GM23338 (cell line): ENCODE results near the gene PLEKHG5. TPM values are rescaled to one million over a fixed set of nuclear protein-coding genes. Genes with fewer than 3 reads are reported as not detected.

Source experiments
- ATAC-seq: fragments of 200-7000 bp; cut with Tn5 transposase; 3 replicates; pipeline ENCODE4 v1.9.1; 2020
- DNase-seq: peaks from one replicate; pipeline ENCODE4 v3.0.0-alpha.2; 2015; ENCODE audit warnings: low spot score
- H2AFZ ChIP-seq: fragments of 200-600 bp; sonication (generic); 2 replicates; pipeline ENCODE4 v1.8.0; 2016; ENCODE audit warnings: antibody characterized with exemption, mild to moderate bottlenecking, moderate library complexity
- H3F3A ChIP-seq: fragments of 200-600 bp; sonication (generic); replicated peaks from 2 replicates; pipeline ENCODE4 v1.8.0; 2017; ENCODE audit warnings: antibody characterized with exemption, mixed run types, low read depth
- H3K27ac ChIP-seq: fragments of 200-600 bp; sonication (generic); 2 replicates; pipeline ENCODE4 v1.6.1; 2016; ENCODE audit warnings: low read depth
- H3K27me3 ChIP-seq: fragments of 200-600 bp; sonication (generic); 2 replicates; pipeline ENCODE4 v1.8.0; 2016; ENCODE audit warnings: mild to moderate bottlenecking, mixed run types, moderate library complexity; ENCODE audit not compliant: insufficient read depth
- H3K36me3 ChIP-seq: fragments of 200-600 bp; sonication (generic); 2 replicates; pipeline ENCODE4 v1.8.0; 2016; ENCODE audit warnings: mild to moderate bottlenecking; ENCODE audit not compliant: insufficient read depth
- H3K4me1 ChIP-seq: fragments of 200-600 bp; sonication (generic); 2 replicates; pipeline ENCODE4 v1.8.0; 2016; ENCODE audit warnings: mild to moderate bottlenecking, moderate library complexity; ENCODE audit not compliant: insufficient read depth
- H3K4me2 ChIP-seq: fragments of 200-600 bp; sonication (generic); 2 replicates; pipeline ENCODE4 v1.7.1; 2017; ENCODE audit warnings: mixed run types
- H3K4me3 ChIP-seq: fragments of 200-600 bp; sonication (generic); 2 replicates; pipeline ENCODE4 v1.6.1; 2016; ENCODE audit warnings: mixed run types
- H3K79me2 ChIP-seq: fragments of 200-600 bp; sonication (generic); replicated peaks from 2 replicates; pipeline ENCODE4 v1.8.0; 2017; ENCODE audit warnings: mild to moderate bottlenecking; ENCODE audit not compliant: insufficient read depth
- H3K9me2 ChIP-seq: fragments of 200-600 bp; sonication (generic); 2 replicates; pipeline ENCODE4 v1.8.0; 2017; ENCODE audit not compliant: insufficient read depth
- H4K20me1 ChIP-seq: fragments of 200-600 bp; sonication (generic); replicated peaks from 2 replicates; pipeline ENCODE4 v1.8.0; 2017; ENCODE audit warnings: mild to moderate bottlenecking; ENCODE audit not compliant: insufficient read depth
- H3K27ac Mint-ChIP-seq: 2 replicates; pipeline ENCODE4 v1.8.0; 2020; ENCODE audit warnings: inconsistent platforms, mild to moderate bottlenecking, moderate library complexity, mixed read lengths
- H3K27me3 Mint-ChIP-seq: 3 replicates; pipeline ENCODE4 v1.8.0; 2022; ENCODE audit warnings: low read depth, mild to moderate bottlenecking, moderate library complexity, mixed read lengths, inconsistent platforms; ENCODE audit not compliant: insufficient read depth, poor library complexity
- H3K36me3 Mint-ChIP-seq: 3 replicates; pipeline ENCODE4 v1.8.0; 2021; ENCODE audit warnings: low read depth, mild to moderate bottlenecking, inconsistent platforms, moderate library complexity, mixed read lengths
- H3K4me1 Mint-ChIP-seq: 3 replicates; pipeline ENCODE4 v1.8.0; 2020; ENCODE audit warnings: mild to moderate bottlenecking, inconsistent platforms, mixed read lengths
- H3K4me3 Mint-ChIP-seq: 3 replicates; pipeline ENCODE4 v1.8.0; 2021; ENCODE audit warnings: moderate library complexity, mild to moderate bottlenecking, inconsistent platforms, mixed read lengths
- H3K9me3 Mint-ChIP-seq: 3 replicates; pipeline ENCODE4 v1.8.0; 2020; ENCODE audit warnings: moderate library complexity, mild to moderate bottlenecking, inconsistent platforms, mixed read lengths
- CREB1 ChIP-seq: fragments of 250-450 bp; sonication (Bioruptor Pico); IDR thresholded peaks from 2 replicates; pipeline ENCODE4 v1.5.0; 2020; ENCODE audit warnings: low read depth, mild to moderate bottlenecking, moderate library complexity
- ETS1 ChIP-seq: IDR thresholded peaks from 2 replicates; pipeline ENCODE4 v1.6.1; 2016; ENCODE audit warnings: antibody characterized with exemption
- EZH2 ChIP-seq: fragments of 200-600 bp; sonication (generic); IDR thresholded peaks from one replicate; pipeline ENCODE4 v1.8.0; 2017; ENCODE audit warnings: antibody characterized with exemption, mild to moderate bottlenecking, low read depth; ENCODE audit not compliant: unreplicated experiment
- EZH2phosphoT487 ChIP-seq: fragments of 200-600 bp; sonication (generic); IDR thresholded peaks from one replicate; pipeline ENCODE4 v1.8.1; 2018; ENCODE audit warnings: antibody characterized with exemption; ENCODE audit not compliant: unreplicated experiment
- JUNB ChIP-seq: IDR thresholded peaks from one replicate; pipeline ENCODE4 v1.6.1; 2016; ENCODE audit warnings: antibody characterized with exemption; ENCODE audit not compliant: unreplicated experiment
- NANOG ChIP-seq: IDR thresholded peaks from 2 replicates; pipeline ENCODE4 v1.6.1; 2016; ENCODE audit warnings: antibody characterized with exemption, borderline replicate concordance
- POLR2AphosphoS5 ChIP-seq: IDR thresholded peaks from 2 replicates; pipeline ENCODE4 v1.6.1; 2016; ENCODE audit warnings: antibody characterized with exemption, low read depth
- REST ChIP-seq: IDR thresholded peaks from one replicate; pipeline ENCODE4 v1.6.1; 2018; ENCODE audit warnings: antibody characterized with exemption; ENCODE audit not compliant: unreplicated experiment
- STAT1 ChIP-seq: IDR thresholded peaks from one replicate; pipeline ENCODE4 v1.6.1; 2016; ENCODE audit warnings: antibody characterized with exemption; ENCODE audit not compliant: unreplicated experiment
- ZNF114 ChIP-seq: fragments of 250-450 bp; sonication (Bioruptor Pico); IDR thresholded peaks from 2 replicates; pipeline ENCODE4 v1.5.0; 2020; ENCODE audit warnings: mild to moderate bottlenecking, moderate library complexity
- ZNF331 ChIP-seq: fragments of 250-450 bp; sonication (Bioruptor Pico); IDR thresholded peaks from 2 replicates; pipeline ENCODE4 v1.5.0; 2020; ENCODE audit warnings: low read depth, mild to moderate bottlenecking, moderate library complexity
- ZNF462 ChIP-seq: fragments of 250-450 bp; sonication (Bioruptor Pico); IDR thresholded peaks from 2 replicates; pipeline ENCODE4 v1.5.0; 2020; ENCODE audit warnings: mild to moderate bottlenecking, moderate library complexity
- polyA plus RNA-seq: library from polyadenylated mRNA; unstranded; fragments of >200 nt; fragmentation: Nextera tagmentation; extraction: Ambion mirVana; gene quantifications from 2 replicates; pipeline ENCODE4 v1.2.1, GENCODE V29; 2016
- total RNA-seq: library from RNA; depleted of rRNA; stranded (reverse); fragments of >200 nt; shearing (Covaris generic); gene quantifications from 2 replicates; pipeline ENCODE4 v1.2.3, GENCODE V29; 2014

The PLEKHG5 gene
- total and polyA plus RNA-seq, 2 experiments from 2014 or later = 9.0 to 26.4 TPM

GRCh38 chr1:6538956-6539355 is 47.5 kb upstream of the PLEKHG5 start (continued):
- TF ChIP-seq ETS1 (no peak), CREB1 (CRISPR knock-in tag) (no peak), JUNB (no peak)

GRCh38 chr1:6536291-6536690 is 44.8 kb upstream of the PLEKHG5 start:
- Mint-ChIP-seq H3K4me1 (no peaks in the 10 kb centered on the region), H3K4me3 (no peak overlapping the region), H3K27me3 (peaks cover 3% of the 10 kb centered on the region), H3K27ac (no peak overlapping the region), H3K9me3 (no peaks in the 10 kb centered on the region), H3K36me3 (peaks cover 57% of the 10 kb centered on the region)
- Histone ChIP-seq H4K20me1 (peaks cover 30% of the 10 kb centered on the region), H2AFZ (no peak overlapping the region), H3K27me3 (no peaks in the 10 kb centered on the region), H3K4me1 (no peaks in the 10 kb centered on the region), H3F3A (no peaks in the 10 kb centered on the region), H3K79me2 (0 out of 2 replicates have a peak, but pooled peaks cover 20% of the 10 kb centered on the region), H3K4me3 (no peak overlapping the region), H3K36me3 (peaks cover 22% of the 10 kb centered on the region), H3K9me2 (no peaks in the 10 kb centered on the region), H3K27ac (no peak overlapping the region), H3K4me2 (no peak overlapping the region)
- DNase-seq (no peak), ATAC-seq (no peak)
- TF ChIP-seq EZH2phosphoT487 = no peak
- no peak for TF ChIP-seq STAT1
- no peak for TF ChIP-seq CREB1 (CRISPR knock-in tag)
- no peak for TF ChIP-seq ZNF331 (CRISPR knock-in tag)
- TF ChIP-seq NANOG = no peak
- TF ChIP-seq ETS1 = no peak
- TF ChIP-seq POLR2AphosphoS5 = no peak
- no peak for TF ChIP-seq ZNF114 (CRISPR knock-in tag)
- no peak for TF ChIP-seq ZNF462 (CRISPR knock-in tag)
- no peak for TF ChIP-seq EZH2
- no peak for TF ChIP-seq REST
- no peak for TF ChIP-seq JUNB
